B cell (primary cell): ENCODE results near the gene ZNF814. TPM values are rescaled to one million over a fixed set of nuclear protein-coding genes. Genes with fewer than 3 reads are reported as not detected.
"Not testable (repeated sequence)": the region's sequence is repeated elsewhere in the genome, so short reads cannot be mapped to it uniquely, and the experiment has no call there.

Experiments used
- ATAC-seq: fragments of 200-7000 bp; cut with Tn5 transposase; one replicate; pipeline ENCODE4 v1.10.0; 2021; ENCODE audit warnings: low read depth, mild to moderate bottlenecking, moderate number of reproducible peaks, moderate library complexity
- CTCF ChIA-PET: fragments of 350-600 bp; sonication (Branson Sonifier 250); formaldehyde crosslinking; loops from one replicate; lab custom pipeline; 2021; ENCODE audit warnings: antibody characterized with exemption, inconsistent platforms; lab: Charles Lee
- POLR2A ChIA-PET: fragments of 350-600 bp; sonication (Branson Sonifier 250); formaldehyde crosslinking; loops from one replicate; lab custom pipeline; 2021; ENCODE audit warnings: antibody characterized with exemption; lab: Charles Lee
- DNase-seq: peaks from one replicate; pipeline ENCODE4 v3.0.0; 2013
- H2AFZ ChIP-seq: 2 replicates; pipeline ENCODE4 v1.6.1; 2012; ENCODE audit warnings: mild to moderate bottlenecking, low read depth, low read length; ENCODE audit not compliant: insufficient read depth, poor library complexity, severe bottlenecking
- H3K27ac ChIP-seq, 2 donors: 1 replicate in 1 of 2; 2 replicates in 1 of 2; pipeline ENCODE4 v1.5.1; 2012 to 2013; ENCODE audit warnings: low read length in 2 of 2, mild to moderate bottlenecking in 2 of 2, moderate library complexity in 1 of 2
- H3K27me3 ChIP-seq, 4 experiments: fragments of 200-600 bp in 1 of 4; sonication (generic) in 1 of 4; replicated peaks in 1 of 4; 1 replicate in 2 of 4; 2 replicates in 2 of 4; pipeline versions ENCODE4 v1.6.1 to v1.7.0; 2013 to 2016; ENCODE audit warnings: low read length in 3 of 4, mild to moderate bottlenecking in 2 of 4, mixed read lengths in 1 of 4, moderate library complexity in 1 of 4; ENCODE audit not compliant: insufficient read depth in 4 of 4, control insufficient read depth in 3 of 4; ENCODE audit errors: control extremely low read depth in 1 of 4
- H3K36me3 ChIP-seq, 2 experiments: replicated peaks in 1 of 2; 1 replicate in 1 of 2; 2 replicates in 1 of 2; pipeline versions ENCODE4 v1.6.1 to v1.7.1; 2013; ENCODE audit warnings: low read length in 1 of 2; ENCODE audit not compliant: insufficient read depth in 2 of 2, control insufficient read depth in 1 of 2; ENCODE audit errors: control extremely low read depth in 1 of 2, extremely low read depth in 1 of 2
- H3K4me1 ChIP-seq, 2 donors: fragments of 200-600 bp in 1 of 2; sonication (generic) in 1 of 2; 1 replicate in 1 of 2; 2 replicates in 1 of 2; pipeline versions ENCODE4 v1.5.1 to v1.6.1; 2013 to 2017; ENCODE audit warnings: low read length in 2 of 2; ENCODE audit not compliant: control insufficient read depth in 2 of 2, insufficient read depth in 2 of 2
- H3K4me2 ChIP-seq: replicated peaks from 2 replicates; pipeline ENCODE3; 2012; ENCODE audit warnings: mild to moderate bottlenecking, low read depth, low read length; ENCODE audit not compliant: poor library complexity, severe bottlenecking
- H3K4me3 ChIP-seq, 5 experiments: fragments of 200-600 bp in 1 of 5; sonication (generic) in 1 of 5; 1 replicate in 3 of 5; 2 replicates in 2 of 5; pipeline versions ENCODE4 v1.5.1 to v1.7.0; 2011 to 2016; ENCODE audit warnings: low read length in 4 of 5, mild to moderate bottlenecking in 4 of 5, low read depth in 2 of 5, control low read depth in 1 of 5, moderate library complexity in 1 of 5; ENCODE audit not compliant: insufficient read depth in 1 of 5; ENCODE audit errors: control extremely low read depth in 1 of 5, extremely low read depth in 1 of 5
- H3K79me2 ChIP-seq: fragments of 200-600 bp; sonication (generic); one replicate; pipeline ENCODE4 v1.6.0; 2016; ENCODE audit warnings: low read length; ENCODE audit not compliant: control insufficient read depth, insufficient read depth
- H3K9ac ChIP-seq: fragments of 200-600 bp; sonication (generic); 2 replicates; pipeline ENCODE4 v1.6.1; 2017; ENCODE audit warnings: mild to moderate bottlenecking, low read length, moderate library complexity
- H3K9me3 ChIP-seq, 3 donors: one replicate each; pipeline versions ENCODE4 v1.6.1 to v1.7.1; 2013; ENCODE audit warnings: low read length in 2 of 3; ENCODE audit not compliant: control insufficient read depth in 2 of 3, insufficient read depth in 1 of 3; ENCODE audit errors: control extremely low read depth in 1 of 3
- H4K20me1 ChIP-seq: 2 replicates; pipeline ENCODE4 v1.6.0; 2012; ENCODE audit warnings: mild to moderate bottlenecking, low read length; ENCODE audit not compliant: insufficient read depth, control insufficient read depth, poor library complexity, severe bottlenecking
- H3K27ac Mint-ChIP-seq: one replicate; pipeline ENCODE4 v1.8.0; 2021; ENCODE audit warnings: mixed read lengths
- H3K27me3 Mint-ChIP-seq: one replicate; pipeline ENCODE4 v1.8.0; 2021; ENCODE audit warnings: mixed read lengths
- H3K4me1 Mint-ChIP-seq: one replicate; pipeline ENCODE4 v1.8.0; 2021; ENCODE audit warnings: mixed read lengths
- H3K4me3 Mint-ChIP-seq: one replicate; pipeline ENCODE4 v1.8.0; 2021; ENCODE audit warnings: mixed read lengths
- H3K9me3 Mint-ChIP-seq: one replicate; pipeline ENCODE4 v1.8.0; 2022; ENCODE audit warnings: mixed read lengths; ENCODE audit not compliant: insufficient read depth
- CTCF ChIP-seq: fragments of 200-600 bp; IDR thresholded peaks from one replicate; pipeline ENCODE4 v1.8.0; 2022; ENCODE audit warnings: antibody characterized with exemption, mild to moderate bottlenecking
- EZH2 ChIP-seq: IDR thresholded peaks from 2 replicates; pipeline ENCODE4 v1.6.1; 2012; ENCODE audit warnings: borderline replicate concordance, low read depth, mild to moderate bottlenecking, moderate library complexity, low read length; ENCODE audit not compliant: insufficient read depth, poor library complexity, severe bottlenecking
- WGBS: methylation state at CpG from one replicate; pipeline ENCODE4 v1.1.5; 2013; ENCODE audit warnings: missing lambda C conversion rate; ENCODE audit not compliant: insufficient coverage; 5-methylcytosine and 5-hydroxymethylcytosine counted together
- intact Hi-C: fragments of 100-400 bp; cut with micrococcal nuclease; formaldehyde crosslinking; loops from one replicate; pipeline ENCODE4 v1.10.0; 2022
- polyA plus RNA-seq: library from polyadenylated mRNA; depleted of rRNA; stranded (reverse); fragments of >200 nt; gene quantifications from 2 replicates; pipeline ENCODE4 v1.2.3, GENCODE V29; 2012
- total RNA-seq, 2 donors: library from RNA; stranded (reverse); fragments of 120-200 nt in 1 of 2; gene quantifications; 1 replicate in 1 of 2; 2 replicates in 1 of 2; pipeline versions ENCODE4 v1.2.3 to v1.2.4, GENCODE V29; 2013 to 2022

Gene ZNF814
- total and polyA plus RNA-seq, 2 donors (not counting 1 experiment from before 2014, with no cell fraction given), result 28.9 to 83.9 TPM

GRCh38 chr19:57812975-57813820 lies 75.6 kb downstream of the ZNF814 start:
- Histone ChIP-seq H3K79me2 (peaks cover 62% of the 10 kb centered on the region), H3K4me3 (peak overlapping the region in 1 of 5 experiments; percentile 87), H3K4me2 (peak overlapping the region; percentile 91), H3K4me1 (peaks cover 12 to 26% of the 10 kb centered on the region in 2 donors), H3K36me3 (peaks cover 5 to 19% of the 10 kb centered on the region in 2 experiments)
- H3K9ac ChIP-seq, CTCF ChIA-PET, H3K9me3 ChIP-seq, H3K27me3 ChIP-seq, H3K27me3 Mint-ChIP-seq, H3K27ac ChIP-seq, POLR2A ChIA-PET, DNase-seq, H3K9me3 Mint-ChIP-seq, H4K20me1 ChIP-seq, ATAC-seq, H2AFZ ChIP-seq, H3K27ac Mint-ChIP-seq: not testable (repeated sequence)
- H3K4me1 Mint-ChIP-seq, result peaks cover 39% of the 10 kb centered on the region
- 100% methylated on average over 6 of the region's 13 CpGs for WGBS
- intact Hi-C loops, result loop anchor here (10.0 kb wide), 2 partner anchors 178 to 378 kb away; partner anchors contain the start of genes ZNF211 and ZNF749
- peak overlapping the region; percentile 77 for H3K4me3 Mint-ChIP-seq

GRCh38 chr19:57812226-57812625 lies 76.6 kb downstream of the ZNF814 start:
- Histone ChIP-seq H3K4me2 (no peak overlapping the region), H3K36me3 (peaks cover 9 to 26% of the 10 kb centered on the region in 2 experiments)
- whole genome bisulfite sequencing, result 45% methylated on average over 2 of the region's 3 CpGs

More at GRCh38 chr19:57812226-57812625, 76.6 kb downstream of the ZNF814 start:
- ChIA-PET POLR2A (interaction anchor here (1.0 kb wide), 1 partner anchor 37 kb away, joined by 3 read pairs; the partner anchor contains the start of gene ZNF587), CTCF (no interaction called here)
- ATAC-seq (no peak), DNase-seq (peak; percentile 31)
- Histone ChIP-seq H3K27ac (peak overlapping the region in 1 of 2 donors; percentile 35), H3K4me3 (no peak overlapping the region), H3K27me3 (no peaks in the 10 kb centered on the region), H3K4me1 (peaks cover 12 to 26% of the 10 kb centered on the region in 2 donors), H4K20me1 (no peaks in the 10 kb centered on the region), H2AFZ (no peak overlapping the region), H3K79me2 (peaks cover 56% of the 10 kb centered on the region), H3K9ac (no peak overlapping the region), H3K9me3 (no peaks in the 10 kb centered on the region)
- intact Hi-C loops, result loop anchor here (10.0 kb wide), 2 partner anchors 177 to 377 kb away; partner anchors contain the start of genes ZNF211 and ZNF749
- H3K27ac Mint-ChIP-seq, result no peak overlapping the region
- peaks cover 39% of the 10 kb centered on the region for H3K4me1 Mint-ChIP-seq
- H3K27me3 Mint-ChIP-seq, result no peaks in the 10 kb centered on the region
- no peaks in the 10 kb centered on the region for H3K9me3 Mint-ChIP-seq
- TF ChIP-seq CTCF (no peak), EZH2 (no peak)
- H3K4me3 Mint-ChIP-seq, result peak overlapping the region; percentile 44
